Muscle of arm (tissue), 12 donors: ENCODE measurements around the gene CYP19A1. TPM values are rescaled to one million over a fixed set of nuclear protein-coding genes. Genes with fewer than 3 reads are reported as not detected.

Experiments
- DNase-seq: peaks from one replicate; pipeline ENCODE4 v3.0.0-alpha.2; 2013
- polyA plus RNA-seq, 12 donors: library from polyadenylated mRNA; unstranded; fragments of 120-200 nt; gene quantifications; one replicate each; pipeline ENCODE4 v1.2.1, GENCODE V29; 2013; ENCODE audit not compliant: insufficient read length in 12 of 12

The CYP19A1 gene
- polyA plus RNA-seq, 12 donors: 0.38 to 1.5 (median 0.62) TPM; not detected in 2

- peak; percentile 63 for DNase-seq
Observed at GRCh38 chr15:51186181-51186705, 152.2 kb downstream of the CYP19A1 start.

DNA sequence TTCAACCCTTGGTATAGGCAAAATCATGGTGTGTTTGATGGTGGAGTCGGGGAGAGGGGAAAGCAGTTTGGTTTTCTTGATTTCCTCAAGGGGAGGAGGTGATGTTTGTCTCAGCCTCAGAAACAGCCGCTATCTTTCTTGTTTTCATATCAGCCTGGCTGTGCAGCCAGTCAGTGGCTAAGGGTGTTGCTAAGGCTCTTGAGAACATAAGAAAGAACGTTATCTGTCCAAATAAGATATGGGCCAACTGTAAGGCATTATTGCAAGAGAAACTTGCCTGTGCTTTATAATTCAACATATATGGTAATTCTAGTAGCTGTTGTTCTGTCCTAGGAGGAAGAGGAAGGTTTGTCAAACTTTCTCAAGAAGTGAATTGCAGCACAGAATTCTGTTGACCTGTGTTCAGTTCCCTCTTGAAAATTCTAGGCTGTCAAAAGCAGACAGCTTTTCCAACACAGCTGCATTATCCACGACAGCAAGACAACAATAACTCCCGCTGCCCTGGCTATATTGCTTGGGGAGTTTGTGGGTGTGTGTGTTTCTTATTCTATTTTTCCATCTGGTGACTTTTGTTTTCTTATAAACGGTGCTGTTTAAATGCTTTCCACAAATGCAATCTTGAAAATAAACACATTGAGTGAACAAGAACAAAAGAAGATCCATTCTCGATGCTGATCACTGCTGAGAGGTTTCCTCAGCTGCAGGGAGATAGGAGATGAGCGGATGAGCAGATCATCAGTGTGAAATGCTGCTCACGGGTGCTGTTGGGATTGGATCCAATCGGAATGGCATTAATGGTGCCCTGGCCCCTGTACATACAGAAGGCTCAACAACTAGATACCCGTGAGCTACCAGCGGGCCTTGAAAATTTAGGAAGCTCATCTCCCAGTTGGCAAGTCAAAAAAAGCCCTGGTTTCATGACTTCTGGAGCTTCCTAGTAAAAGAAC is 152.9 kb downstream of the CYP19A1 start:
- DNase-seq: peak; percentile 68

- no peak for DNase-seq
Observed at GRCh38 chr15:51184627-51185026, 153.8 kb downstream of the CYP19A1 start.

GRCh38 chr15:51183076-51183475 is 155.3 kb downstream of the CYP19A1 start:
- no peak for DNase-seq

DNA sequence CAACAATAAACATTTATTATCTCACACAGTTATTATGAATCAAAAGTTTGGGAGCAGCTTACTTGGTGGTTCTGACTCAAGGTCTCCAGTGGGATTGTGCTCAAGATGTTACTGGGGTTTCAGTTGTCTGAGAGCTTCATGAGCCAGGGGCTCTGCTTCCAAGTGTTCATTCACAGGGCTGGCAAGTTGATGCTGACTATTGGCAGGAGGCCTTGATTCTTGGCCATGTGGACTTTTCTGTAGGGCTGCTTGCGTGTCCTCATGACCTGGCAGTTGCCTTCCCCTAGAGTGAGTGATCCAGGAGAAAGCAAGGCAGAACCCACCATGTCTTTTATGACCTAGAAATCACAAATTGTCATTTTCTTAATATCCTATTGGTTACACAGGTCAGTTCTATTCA is 156.5 kb downstream of the CYP19A1 start:
- DNase-seq: no peak

DNA sequence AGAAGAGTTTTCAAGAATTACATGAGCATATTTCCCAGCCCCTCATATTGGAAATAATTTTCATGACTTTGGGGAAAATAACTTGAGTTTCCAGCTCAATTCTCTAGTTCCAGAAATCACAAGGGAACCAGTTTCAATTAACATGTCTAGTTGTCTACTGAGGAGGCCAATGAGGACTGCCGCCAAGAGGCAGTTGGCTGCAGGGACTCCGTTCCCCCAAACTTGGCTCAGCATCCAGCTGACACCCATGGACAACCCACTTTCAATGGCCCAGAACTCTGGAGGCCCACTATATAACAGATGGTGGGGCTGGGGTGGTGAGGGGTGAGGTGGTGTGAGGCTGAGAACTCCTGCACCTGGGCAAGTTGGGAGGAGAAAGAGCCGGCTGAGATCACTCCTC is 157.2 kb downstream of the CYP19A1 start:
- no peak for DNase-seq

DNA sequence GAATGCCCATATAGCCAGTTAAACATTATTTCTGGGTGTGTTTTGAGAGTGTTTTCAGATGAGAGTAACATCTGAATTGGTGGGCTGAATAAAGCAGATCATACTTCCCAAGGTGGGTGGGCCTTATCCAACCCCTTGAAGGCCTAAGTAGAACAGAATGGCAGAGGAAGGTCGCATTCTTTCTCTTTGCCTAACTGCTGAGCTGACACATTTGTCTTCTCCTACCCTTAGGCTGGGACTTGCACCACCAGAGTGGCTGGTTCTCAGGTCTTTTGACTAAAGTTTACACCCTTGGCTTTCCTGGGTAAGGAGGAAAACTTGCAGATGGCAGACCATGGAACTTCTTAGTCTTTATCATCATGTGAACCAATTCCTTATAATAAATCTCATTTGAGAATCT is 157.9 kb downstream of the CYP19A1 start:
- DNase-seq: no peak

DNA sequence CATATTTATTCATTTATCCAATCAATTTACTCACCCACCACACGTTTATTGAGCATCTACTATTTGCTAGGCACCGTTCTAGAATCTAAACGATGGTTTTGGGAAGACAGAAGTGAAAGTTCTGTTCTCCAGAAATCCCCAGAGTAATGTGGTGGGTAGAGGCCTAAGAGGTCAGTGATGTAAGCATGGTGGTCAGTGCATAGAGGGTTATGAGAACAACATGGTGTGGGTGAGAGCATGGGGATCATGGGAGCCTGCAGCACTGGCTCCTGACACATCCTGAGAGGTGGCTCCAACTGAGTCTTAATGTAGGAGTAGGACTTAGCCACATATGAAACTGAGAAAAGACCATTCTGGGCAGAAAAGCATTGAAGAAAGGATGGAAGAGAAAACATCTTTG is 158.4 kb downstream of the CYP19A1 start:
- DNase-seq: no peak

DNA sequence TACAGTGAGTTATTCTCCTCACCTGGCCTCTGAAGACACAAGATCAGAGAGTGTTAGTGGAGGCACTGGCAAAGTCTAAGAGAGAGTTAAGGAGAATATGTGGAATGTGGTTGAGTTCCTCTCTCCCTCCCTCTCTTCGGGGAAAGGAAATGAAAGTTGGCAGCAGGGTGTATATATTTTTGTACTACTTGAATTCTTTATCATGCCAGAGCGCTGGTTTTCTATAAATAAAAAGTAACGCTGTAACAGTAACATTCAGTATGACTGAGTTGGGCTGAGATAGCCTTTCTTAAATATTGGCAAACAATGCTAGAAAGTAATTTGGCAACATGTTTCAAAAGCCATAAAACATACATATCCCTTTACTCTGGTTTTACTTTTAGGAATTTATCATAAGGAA is 166.2 kb downstream of the CYP19A1 start:
- peak; percentile 53 for DNase-seq

DNA sequence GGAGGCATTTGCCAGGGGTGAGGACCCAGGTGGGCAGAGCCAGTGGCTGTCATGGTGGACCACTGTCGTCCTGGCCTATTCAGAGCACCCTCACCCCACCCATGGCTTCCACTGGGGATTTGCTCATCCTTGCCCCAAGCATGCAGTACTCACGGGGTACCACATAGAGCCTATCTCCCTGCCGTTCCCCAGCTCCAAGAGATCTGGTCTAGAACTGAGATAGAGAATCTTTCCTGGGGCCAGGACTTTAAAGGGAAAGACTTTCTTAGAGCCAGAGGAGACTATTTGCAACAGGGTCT is 166.8 kb downstream of the CYP19A1 start:
- DNase-seq: no peak

DNA sequence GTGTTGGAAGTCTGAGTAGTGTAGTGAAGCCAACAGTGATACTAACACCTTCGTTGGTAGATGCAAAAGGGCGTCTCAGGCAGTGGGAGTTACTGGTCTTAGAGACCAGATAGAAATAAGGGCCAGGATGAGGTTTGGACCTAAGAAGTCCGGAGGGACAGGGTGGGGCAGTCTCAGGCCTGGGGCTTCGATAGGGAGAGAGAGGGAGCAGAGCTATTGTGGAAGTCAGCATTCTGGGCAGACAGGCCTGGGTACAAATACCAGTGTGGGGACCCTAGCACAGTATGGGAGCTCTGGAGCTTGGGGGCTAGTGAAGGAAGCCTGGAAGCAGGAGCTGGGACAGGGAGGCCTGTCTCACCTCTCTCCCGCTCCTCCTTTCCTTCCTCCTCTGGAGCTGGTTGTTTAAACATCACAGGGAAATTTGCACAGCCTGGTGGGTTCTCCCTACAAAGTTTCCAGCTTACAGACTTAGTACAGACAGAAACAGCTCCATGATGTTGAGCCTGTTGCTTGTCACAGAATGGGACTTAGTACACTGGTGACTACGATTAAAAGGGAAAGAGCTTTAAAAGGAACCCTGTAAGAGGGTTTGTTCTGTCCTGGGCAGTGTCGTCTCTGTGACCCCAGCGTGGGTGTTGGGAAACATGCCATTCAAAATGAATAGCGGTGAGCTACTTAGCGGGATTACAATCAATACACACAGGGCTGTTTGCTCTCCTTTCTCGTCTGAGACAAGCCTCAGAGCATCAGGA is 167.3 kb downstream of the CYP19A1 start:
- no peak for DNase-seq

- no peak for DNase-seq
Observed at GRCh38 chr15:51168700-51169099, 169.7 kb downstream of the CYP19A1 start.

GRCh38 chr15:51163843-51164242 is 174.6 kb downstream of the CYP19A1 start:
- DNase-seq: no peak

- DNase-seq: peak; percentile 82
Observed at GRCh38 chr15:51162865-51163762, 175.3 kb downstream of the CYP19A1 start.

GRCh38 chr15:51161491-51162220 is 176.7 kb downstream of the CYP19A1 start:
- DNase-seq: no peak

GRCh38 chr15:51160484-51160883 is 177.9 kb downstream of the CYP19A1 start:
- DNase-seq: no peak

Other genes with a start within 250 kb of the CYP19A1 start
- gene TNFAIP8L3, start 243.7 kb downstream of the CYP19A1 start, polyA plus RNA-seq: 1 to 10 TPM in 11 of 12 donors, not detected in 1; 1.6 to 5.8 (median 2.2) TPM
- 1 to 10 TPM in 1 of 12 donors, under 1 TPM in 9, not detected in 2; 0.18 to 1.1 (median 0.52) TPM for gene GLDN, start 3.1 kb upstream of the CYP19A1 start, polyA plus RNA-seq